VCaP (cell line): ENCODE data around the gene KCNA10.
A peak's percentile ranks its signal among the peaks of the same experiment; 100 is the strongest.

Experiments
- H3K27ac ChIP-seq: fragments of 450-650 bp; 2 replicates; pipeline ENCODE4 v1.5.1; 2017
- TF ChIP-seq, protein P1 (sequence below): fragments of 450-650 bp; conservative IDR thresholded peaks from 2 replicates; pipeline ENCODE4 v1.5.1; 2017; ENCODE audit warnings: mild to moderate bottlenecking, moderate library complexity

The KCNA10 gene

GRCh38 chr1:110477041-110477440 is 41.9 kb downstream of the KCNA10 start:
- TF ChIP-seq, protein P1, sequence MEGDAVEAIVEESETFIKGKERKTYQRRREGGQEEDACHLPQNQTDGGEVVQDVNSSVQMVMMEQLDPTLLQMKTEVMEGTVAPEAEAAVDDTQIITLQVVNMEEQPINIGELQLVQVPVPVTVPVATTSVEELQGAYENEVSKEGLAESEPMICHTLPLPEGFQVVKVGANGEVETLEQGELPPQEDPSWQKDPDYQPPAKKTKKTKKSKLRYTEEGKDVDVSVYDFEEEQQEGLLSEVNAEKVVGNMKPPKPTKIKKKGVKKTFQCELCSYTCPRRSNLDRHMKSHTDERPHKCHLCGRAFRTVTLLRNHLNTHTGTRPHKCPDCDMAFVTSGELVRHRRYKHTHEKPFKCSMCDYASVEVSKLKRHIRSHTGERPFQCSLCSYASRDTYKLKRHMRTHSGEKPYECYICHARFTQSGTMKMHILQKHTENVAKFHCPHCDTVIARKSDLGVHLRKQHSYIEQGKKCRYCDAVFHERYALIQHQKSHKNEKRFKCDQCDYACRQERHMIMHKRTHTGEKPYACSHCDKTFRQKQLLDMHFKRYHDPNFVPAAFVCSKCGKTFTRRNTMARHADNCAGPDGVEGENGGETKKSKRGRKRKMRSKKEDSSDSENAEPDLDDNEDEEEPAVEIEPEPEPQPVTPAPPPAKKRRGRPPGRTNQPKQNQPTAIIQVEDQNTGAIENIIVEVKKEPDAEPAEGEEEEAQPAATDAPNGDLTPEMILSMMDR, result no peak
- peak overlapping the region; percentile 41 for H3K27ac ChIP-seq

DNA sequence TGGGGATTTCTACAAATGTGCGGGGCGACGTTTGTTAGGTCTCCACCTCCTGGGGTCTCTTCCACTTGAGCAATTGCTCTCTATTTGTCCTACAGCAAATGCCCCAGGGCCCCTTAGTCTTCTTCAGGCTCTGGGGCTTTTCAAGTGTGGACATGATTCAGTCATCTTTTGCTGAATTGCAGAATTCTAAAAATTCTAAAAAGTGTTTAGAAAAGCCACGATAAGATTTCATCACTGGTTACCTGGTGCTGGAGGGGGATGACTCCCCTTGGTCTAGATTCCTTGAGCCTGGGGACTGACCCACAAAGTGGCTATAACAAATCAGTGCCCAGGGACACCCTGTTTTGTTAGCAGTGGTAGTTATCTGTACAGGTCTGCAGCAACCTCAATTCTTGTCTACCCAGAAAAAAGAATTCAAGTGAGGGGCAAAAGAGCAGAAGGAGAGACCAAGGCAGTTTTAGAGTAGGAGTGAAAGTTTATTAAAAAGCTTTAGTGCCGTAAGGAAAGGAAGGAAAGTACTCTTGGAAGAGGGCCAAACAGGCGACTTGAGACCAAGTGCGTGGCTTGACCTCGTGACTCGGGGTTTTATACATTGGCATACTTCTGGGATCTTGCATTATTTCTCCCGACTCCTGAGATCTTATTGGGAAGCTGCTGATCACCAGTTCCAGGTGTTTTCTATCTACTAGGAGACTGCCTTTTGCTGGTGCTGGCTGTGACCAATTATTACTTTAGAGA is 42.8 kb downstream of the KCNA10 start:
- no peak overlapping the region for H3K27ac ChIP-seq
- TF ChIP-seq, protein P1, result no peak

- H3K27ac ChIP-seq, result no peak overlapping the region
- TF ChIP-seq, protein P1, result no peak
Measured at GRCh38 chr1:110475362-110476027, 43.5 kb downstream of the KCNA10 start.

GRCh38 chr1:110474444-110474843 is 44.5 kb downstream of the KCNA10 start:
- TF ChIP-seq, protein P1, result no peak
- no peak overlapping the region for H3K27ac ChIP-seq

- TF ChIP-seq, protein P1, result no peak
- no peak overlapping the region for H3K27ac ChIP-seq
Measured at GRCh38 chr1:110472546-110472945, 46.4 kb downstream of the KCNA10 start.

DNA sequence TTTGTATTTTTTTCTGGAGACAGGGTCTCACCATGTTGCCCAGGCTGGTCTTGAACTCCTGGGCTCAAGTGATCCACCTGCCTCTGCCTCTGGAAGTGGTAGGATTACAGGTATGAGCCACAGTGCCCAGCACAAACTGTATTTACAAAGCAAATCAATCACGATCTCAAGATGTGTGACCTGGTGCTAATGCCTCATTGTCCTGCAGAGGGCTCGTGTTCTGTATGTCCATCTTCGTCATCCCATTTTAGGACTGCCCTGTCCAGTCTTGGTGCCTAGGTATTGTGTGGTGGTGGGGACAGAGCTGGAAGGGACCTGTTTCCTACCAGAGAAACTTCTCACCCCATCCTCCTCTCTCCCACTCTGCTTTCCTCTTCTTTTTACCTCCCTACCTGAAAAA is 47.8 kb downstream of the KCNA10 start:
- no peak overlapping the region for H3K27ac ChIP-seq
- TF ChIP-seq, protein P1, result peak; percentile 48
